NCI-H2227 (cell line): ENCODE results near the gene NFIX.

Source experiments
- DNase-seq: peaks from one replicate; lab custom pipeline; 2025; ENCODE audit not compliant: unreplicated experiment; lab: John Stamatoyannopoulos, UW

The NFIX gene

GRCh38 chr19:13019332-13019731, 24.1 kb downstream of the NFIX start:
- DNase-seq = no peak

GRCh38 chr19:13020002-13020414, 24.7 kb downstream of the NFIX start:
- DNase-seq = no peak

DNA sequence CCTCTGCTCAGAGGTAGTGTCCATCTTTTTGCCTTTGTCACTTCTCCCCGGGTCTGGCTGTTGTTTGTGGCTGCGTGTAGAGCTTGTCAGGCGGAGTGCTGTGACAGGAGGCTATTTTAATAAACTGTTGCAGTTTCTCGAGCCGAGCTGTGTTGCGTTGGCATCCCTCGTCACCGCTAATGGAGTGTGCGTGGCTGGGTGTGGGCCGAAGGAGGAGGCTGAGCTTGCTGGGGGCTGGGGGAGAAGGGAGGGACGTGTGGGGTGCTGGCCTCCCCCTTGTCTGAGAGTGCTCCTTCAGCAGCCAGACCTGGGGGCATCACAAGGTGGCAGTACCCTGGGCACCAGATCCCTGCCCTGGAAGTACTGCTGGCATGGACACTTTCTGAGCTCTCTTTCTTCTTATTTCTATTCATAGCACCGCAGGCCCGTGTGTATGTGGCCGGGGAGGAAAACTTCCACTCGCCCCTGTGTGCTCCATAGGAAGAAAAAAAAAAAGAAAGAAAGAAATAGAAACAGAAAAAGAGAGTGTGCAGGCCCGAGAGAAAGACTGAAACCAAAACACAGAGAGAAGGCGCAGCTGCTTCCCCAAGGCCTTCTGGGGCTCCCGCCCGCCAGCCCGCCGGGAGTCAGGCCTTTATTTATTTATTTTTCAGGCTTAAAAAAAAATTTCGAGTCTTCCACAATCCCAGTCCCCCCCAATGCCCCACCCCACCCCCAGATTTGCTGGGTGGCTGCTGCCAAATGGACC, 27.0 kb downstream of the NFIX start:
- DNase-seq = peak; percentile 25

GRCh38 chr19:13022859-13023636, 27.8 kb downstream of the NFIX start:
- DNase-seq = peak; percentile 27

DNA sequence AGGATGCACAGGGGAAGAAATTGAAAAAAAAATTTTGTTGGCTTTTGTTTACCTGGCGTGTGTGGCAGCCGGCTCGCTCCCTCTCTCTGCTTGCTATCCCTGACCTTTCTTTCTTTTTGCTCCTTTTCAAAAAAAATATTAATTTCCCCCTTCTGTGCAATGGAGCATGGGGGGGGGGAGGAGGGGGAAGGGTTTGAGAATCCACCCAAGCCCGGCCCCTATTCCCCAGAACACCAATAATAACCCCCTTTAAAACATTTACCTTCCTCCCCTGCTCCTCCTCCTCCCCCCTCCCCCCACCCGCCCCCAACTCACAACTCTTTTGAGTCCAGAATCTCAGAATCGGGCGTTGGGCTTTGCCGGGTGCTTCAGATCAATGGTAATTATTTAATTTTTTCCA, 28.4 kb downstream of the NFIX start:
- no peak for DNase-seq

DNA sequence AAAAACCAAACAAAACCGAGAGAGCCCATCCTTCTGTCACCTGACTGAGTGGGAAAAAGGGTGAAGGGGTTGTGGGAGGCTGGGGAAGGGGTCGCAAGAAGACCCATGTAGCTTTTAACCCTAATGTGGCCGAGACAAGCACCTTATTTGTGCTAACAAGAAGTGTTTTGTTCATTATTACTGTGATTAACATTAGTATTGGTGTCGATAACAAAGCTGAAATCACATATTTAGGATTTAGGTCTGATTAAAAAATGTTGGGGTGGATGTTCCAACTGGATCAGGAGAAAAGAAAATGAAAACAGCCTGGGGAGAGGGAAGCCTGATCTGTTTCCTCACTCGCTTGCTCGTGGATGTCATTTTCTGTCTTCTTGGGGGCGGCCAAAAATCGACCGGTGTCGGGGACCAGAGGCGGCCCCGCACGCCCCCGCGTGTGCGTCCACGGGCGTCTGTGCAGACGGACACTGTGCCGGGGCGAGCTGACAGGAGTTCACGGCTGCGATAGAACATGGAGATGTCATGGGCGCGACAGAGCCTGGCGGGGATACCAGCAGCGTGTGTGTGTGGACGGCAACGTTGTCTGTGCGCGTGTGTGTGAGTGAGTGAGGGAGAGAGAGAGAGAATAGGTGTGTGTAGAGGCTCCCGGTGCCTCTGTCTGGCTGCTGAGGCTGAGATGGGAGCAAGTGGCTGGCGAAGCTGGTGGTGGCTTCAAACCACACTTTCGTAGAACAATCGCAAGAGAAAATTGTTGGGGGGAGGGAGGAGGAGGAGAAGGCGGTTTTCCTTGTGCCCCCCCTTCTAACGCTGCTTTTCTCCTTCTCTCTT, 29.1 kb downstream of the NFIX start:
- peak; percentile 21 for DNase-seq

DNA sequence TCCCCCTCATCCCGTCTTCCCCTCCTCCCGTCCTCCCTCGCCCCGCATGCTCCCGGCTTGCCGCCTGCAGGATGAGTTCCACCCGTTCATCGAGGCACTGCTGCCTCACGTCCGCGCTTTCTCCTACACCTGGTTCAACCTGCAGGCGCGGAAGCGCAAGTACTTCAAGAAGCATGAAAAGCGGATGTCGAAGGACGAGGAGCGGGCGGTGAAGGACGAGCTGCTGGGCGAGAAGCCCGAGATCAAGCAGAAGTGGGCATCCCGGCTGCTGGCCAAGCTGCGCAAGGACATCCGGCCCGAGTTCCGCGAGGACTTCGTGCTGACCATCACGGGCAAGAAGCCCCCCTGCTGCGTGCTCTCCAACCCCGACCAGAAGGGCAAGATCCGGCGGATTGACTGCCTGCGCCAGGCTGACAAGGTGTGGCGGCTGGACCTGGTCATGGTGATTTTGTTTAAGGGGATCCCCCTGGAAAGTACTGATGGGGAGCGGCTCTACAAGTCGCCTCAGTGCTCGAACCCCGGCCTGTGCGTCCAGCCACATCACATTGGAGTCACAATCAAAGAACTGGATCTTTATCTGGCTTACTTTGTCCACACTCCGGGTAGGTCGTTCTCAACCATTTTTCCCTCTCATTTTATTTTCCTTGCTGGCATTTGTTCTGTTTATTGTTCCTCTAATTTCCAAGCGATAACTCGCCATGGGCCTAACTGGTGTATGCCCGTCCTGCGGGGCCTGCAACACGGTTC, 29.8 kb downstream of the NFIX start:
- no peak for DNase-seq

- no peak for DNase-seq
These were observed 30.7 kb downstream of the NFIX start for GRCh38 chr19:13025819-13026456.

DNA sequence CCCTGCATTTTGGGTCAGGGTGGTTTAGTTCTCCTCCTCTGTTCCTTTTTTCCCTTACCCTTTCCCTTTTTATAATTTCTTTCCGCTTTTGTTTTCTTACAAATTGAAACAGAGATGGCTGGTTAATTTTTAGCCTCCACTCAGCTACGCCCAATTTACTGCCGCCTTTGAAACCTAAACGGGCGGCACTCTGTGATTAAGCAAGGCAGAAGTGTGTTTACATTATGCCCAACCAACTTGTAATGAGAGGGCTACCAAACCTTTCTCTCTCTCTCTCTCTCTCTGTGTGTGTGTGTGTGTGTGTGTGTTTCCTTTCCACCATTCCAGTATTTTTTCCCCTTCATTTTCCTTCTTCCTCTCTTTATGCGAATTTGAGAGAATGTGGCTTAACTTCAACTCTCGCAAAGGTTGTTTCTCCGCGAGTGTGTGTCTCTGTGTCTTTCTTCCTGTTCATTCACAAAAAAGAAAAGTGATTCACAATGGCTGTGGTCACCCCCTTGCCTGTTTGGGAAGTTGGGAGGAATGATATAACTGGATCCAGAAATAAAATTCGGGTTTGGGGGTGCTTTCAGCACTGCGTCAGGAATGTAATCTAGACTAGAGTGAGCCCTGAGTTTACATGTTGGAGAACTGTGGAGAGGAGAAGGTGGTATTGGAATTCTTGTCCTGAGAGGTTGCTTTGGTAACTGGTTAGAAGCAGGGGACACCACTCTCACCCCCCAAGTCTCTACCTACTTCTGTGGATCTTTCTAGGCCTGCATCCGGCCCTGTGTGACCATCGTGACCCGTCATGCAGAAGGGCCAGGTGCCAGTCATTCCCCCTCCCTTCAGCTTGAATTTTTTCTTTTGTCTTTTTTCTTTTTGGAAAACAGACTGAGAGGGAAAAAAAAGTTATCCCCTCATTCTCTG, 31.4 kb downstream of the NFIX start:
- DNase-seq = peak; percentile 1

- no peak for DNase-seq
These were observed 32.3 kb downstream of the NFIX start for GRCh38 chr19:13027557-13027956.

DNA sequence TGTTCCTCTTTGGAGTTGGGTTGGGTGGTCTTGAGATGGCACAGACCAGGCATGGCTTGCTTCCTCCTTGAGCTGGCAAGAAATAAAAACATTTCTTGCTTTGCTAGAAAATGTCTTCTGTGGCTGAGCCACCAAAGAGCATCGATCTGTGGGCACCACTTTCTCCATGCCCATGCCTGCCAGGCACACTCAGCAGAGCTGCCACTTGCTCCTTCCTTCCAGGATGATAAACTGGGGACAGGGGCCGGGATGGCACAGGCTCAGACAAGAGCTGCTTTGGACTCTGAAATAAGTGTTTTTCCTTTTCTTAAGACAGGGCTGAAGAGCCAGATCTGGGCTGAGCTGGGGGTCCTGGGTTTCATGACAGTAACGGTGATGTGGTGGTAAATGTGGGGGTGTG, 32.8 kb downstream of the NFIX start:
- no peak for DNase-seq

DNA sequence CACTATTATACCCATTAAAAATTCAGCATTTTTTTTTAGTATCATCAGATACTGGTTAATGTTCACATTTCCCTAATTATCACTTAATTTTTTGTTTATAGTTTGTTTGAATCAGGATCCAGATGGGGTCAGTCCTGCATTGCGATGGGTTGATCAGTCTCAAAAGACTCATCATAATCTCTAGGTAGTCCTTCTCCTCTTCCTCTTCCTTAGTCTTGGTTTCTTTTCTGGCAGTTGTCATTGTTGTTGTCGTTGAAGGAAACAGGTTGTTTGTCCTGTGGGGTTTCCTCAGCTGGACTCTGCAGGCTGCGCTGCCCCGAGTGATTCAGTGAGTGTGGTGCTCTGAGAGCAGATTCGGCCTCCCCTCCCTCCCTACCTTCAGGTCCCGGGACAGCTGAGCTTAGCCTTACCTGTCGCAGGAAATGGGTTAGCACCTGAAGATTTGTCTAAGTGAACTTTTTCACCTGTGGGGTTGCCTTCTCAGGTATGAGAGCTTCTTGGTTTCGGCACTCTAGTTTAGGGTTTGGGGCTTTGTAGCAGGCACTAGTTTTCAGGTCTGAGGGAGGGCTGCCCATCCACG, 34.1 kb downstream of the NFIX start:
- DNase-seq = no peak

DNA sequence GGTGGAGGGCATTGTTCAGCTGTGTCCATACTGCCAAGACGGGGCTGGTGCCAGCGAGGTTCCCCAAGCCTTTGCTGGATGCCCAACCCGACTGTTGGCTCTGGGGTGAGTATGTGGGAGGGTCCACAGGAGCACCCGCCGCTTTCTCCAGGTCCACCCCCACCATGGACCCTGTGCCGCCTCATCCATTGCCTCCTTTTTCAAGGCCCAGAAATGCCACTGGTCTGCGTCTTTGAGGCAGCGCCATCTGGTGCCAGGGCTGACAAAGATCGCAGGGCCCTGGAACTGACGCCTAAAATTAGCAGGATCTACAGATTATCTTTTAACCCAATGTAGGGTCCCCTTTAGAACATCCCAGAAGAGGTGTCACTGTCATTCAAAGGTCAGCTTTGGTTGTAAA, 34.6 kb downstream of the NFIX start:
- DNase-seq = no peak

DNA sequence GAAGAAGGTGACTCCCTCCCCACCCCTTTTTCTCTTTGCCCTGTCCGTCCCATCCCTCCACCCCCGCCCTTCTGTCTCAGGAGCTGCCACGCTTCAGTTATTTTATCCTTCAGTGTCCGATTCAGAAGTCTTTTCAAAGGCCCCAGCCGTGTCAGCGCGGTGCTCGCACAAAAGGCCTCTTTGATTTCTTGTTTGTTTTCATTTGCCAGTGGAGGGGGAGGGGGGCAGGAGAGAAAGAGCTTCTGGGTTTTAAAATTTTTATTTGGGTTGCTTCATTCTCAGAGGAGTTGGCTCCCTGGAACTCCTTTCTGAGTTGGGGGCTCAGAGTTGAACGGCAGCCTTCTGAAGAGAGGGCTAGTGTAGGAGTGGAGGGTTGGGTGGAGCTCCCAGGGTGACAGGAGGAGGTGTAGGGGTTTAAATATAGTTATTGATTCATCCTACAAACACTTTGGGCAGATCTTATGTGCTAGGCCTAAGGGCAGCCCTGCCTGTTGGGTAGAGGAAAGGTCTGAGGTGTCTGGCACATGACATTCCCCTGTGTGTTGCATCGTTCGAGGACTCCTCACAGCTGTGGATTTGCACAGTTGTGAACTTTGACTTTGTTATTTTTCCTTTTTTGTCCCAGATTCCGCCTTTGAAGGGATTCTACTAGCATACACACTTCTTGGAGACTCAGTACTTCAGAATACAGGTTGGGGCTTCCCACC, 36.8 kb downstream of the NFIX start:
- DNase-seq = no peak

DNA sequence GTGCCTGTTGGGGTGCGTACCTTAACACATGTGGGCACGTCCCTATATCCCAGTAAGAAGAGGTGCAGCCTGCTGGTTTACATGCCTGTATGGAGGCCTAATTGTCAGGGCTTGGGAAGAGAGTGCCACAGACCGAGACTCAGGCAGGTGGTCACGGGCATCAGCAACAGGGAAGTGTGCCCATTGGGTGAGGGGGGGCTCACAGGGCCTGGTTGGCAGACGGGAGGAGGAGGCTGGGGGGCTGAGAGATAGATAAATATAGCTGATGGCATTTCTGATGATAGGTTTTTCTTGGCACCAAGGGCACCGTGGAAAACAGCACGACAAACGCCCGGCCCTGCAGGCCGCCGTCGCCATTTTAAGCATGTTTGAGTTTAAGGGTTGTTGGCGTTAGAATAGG, 37.6 kb downstream of the NFIX start:
- no peak for DNase-seq

DNA sequence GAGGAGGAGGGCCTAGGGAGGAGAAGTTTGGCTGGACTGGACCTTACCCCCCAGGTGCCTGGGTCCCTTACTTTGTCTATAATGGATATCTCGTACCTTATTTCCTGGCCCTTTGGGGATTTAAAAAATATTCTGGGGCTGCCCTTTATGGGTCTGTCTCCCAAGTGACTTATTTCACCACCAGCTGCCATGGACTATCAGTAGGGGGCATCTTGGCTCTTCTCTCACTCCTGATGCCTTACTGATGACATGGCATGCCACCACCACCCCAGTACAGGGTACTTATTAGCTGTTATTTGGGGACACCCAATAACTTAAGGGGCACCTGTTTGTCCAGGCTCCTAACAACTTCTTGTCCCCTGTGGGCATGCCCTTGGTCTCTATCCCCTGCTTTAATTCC, 38.0 kb downstream of the NFIX start:
- no peak for DNase-seq

GRCh38 chr19:13033819-13034611, 38.7 kb downstream of the NFIX start:
- DNase-seq = no peak

- no peak for DNase-seq
These were observed 39.4 kb downstream of the NFIX start for GRCh38 chr19:13034636-13035035.
